Hepatic stellate cell (primary cell): ENCODE data around the gene DGKH.
"Not testable (repeated sequence)": the region's sequence is repeated elsewhere in the genome, so short reads cannot be mapped to it uniquely, and the experiment has no call there.

ENCODE experiments used
- DNase-seq: peaks from one replicate; pipeline ENCODE4 v3.0.0; 2011; ENCODE audit warnings: low spot score

Gene DGKH

GRCh38 chr13:42110410-42111155 lies 62.1 kb downstream of the DGKH start:
- peak; percentile 37 for DNase-seq

- no peak for DNase-seq
Measured at GRCh38 chr13:42112864-42113263, 64.4 kb downstream of the DGKH start.

- DNase-seq, result no peak
Measured at GRCh38 chr13:42113478-42113877, 65.0 kb downstream of the DGKH start.

- DNase-seq, result no peak
Measured at GRCh38 chr13:42114278-42114677, 65.8 kb downstream of the DGKH start.

- DNase-seq, result no peak
Measured at GRCh38 chr13:42114912-42115311, 66.5 kb downstream of the DGKH start.

GRCh38 chr13:42116225-42116624 lies 67.8 kb downstream of the DGKH start:
- no peak for DNase-seq

- no peak for DNase-seq
Measured at GRCh38 chr13:42119041-42119440, 70.6 kb downstream of the DGKH start.

GRCh38 chr13:42119875-42120274 lies 71.4 kb downstream of the DGKH start:
- no peak for DNase-seq

GRCh38 chr13:42123600-42123999 lies 75.2 kb downstream of the DGKH start:
- DNase-seq, result no peak

- no peak for DNase-seq
Measured at GRCh38 chr13:42125046-42125445, 76.6 kb downstream of the DGKH start.

- DNase-seq, result no peak
Measured at GRCh38 chr13:42127047-42127446, 78.6 kb downstream of the DGKH start.

GRCh38 chr13:42129033-42129432 lies 80.6 kb downstream of the DGKH start:
- DNase-seq, result no peak

- no peak for DNase-seq
Measured at GRCh38 chr13:42136518-42136917, 88.1 kb downstream of the DGKH start.

GRCh38 chr13:42137856-42138537 lies 89.5 kb downstream of the DGKH start:
- DNase-seq, result no peak

GRCh38 chr13:42140494-42140893 lies 92.0 kb downstream of the DGKH start:
- no peak for DNase-seq

- not testable (repeated sequence) for DNase-seq
Measured at GRCh38 chr13:42141052-42141451, 92.6 kb downstream of the DGKH start.

- no peak for DNase-seq
Measured at GRCh38 chr13:42146359-42146758, 97.9 kb downstream of the DGKH start.

- DNase-seq, result no peak
Measured at GRCh38 chr13:42148538-42148937, 100.1 kb downstream of the DGKH start.

- DNase-seq, result no peak
Measured at GRCh38 chr13:42149136-42149535, 100.7 kb downstream of the DGKH start.

- no peak for DNase-seq
Measured at GRCh38 chr13:42151781-42152180, 103.3 kb downstream of the DGKH start.

GRCh38 chr13:42152495-42152894 lies 104.0 kb downstream of the DGKH start:
- no peak for DNase-seq

GRCh38 chr13:42153199-42154113 lies 105.0 kb downstream of the DGKH start:
- no peak for DNase-seq

GRCh38 chr13:42155251-42155650 lies 106.8 kb downstream of the DGKH start:
- no peak for DNase-seq
